Kidney tubule cell (primary cell): ENCODE results near the gene RLIM.

Experiments
- DNase-seq: peaks from one replicate; pipeline ENCODE4 v3.0.0-alpha.2; 2018; ENCODE audit warnings: low spot score

The RLIM gene

GRCh38 chrX:74536832-74537371 is 77.5 kb downstream of the RLIM start:
- DNase-seq: no peak

GRCh38 chrX:74536152-74536831 is 78.1 kb downstream of the RLIM start:
- peak; percentile 83 for DNase-seq

DNA sequence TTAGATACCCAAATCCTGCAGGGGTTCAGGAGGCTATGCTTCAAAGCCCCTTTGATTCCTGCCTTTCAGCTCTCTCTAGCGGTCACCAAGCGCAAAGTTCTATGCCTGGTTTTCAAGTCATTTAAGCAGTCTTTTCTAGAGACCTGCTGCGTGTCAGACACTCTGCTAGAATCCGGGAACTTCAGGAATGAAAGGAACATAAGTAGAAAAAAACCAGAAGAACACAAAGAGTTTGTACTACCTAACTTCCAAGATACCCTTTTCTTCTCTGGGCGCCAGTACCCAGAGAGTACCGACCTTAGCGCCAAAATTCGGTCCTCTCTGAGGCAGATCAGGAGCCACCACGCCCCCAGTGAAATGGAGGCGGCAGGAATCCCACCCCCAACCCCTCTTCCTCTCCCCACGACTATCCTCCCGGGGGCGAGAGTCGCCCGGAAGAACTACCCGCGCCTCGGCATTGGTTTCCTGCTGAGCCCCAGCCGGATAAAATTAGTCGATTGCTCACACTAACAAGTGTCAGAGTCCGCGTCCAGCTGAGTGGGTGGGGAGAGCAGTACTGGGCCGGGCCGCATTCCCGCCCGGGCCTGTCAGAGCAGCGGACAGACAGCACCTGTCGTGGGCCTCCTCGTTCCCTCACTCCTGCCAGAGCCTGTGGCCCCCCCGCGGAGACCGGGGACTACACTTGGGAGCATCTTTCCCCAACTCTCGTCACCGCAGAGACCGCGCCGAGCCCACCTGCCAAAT is 78.8 kb downstream of the RLIM start:
- peak; percentile 70 for DNase-seq
